DND-41 (cell line): ENCODE data around the gene MYO1E.

Experiments used
- CTCF ChIP-seq: IDR thresholded peaks from 2 replicates; pipeline ENCODE4 v1.5.1; 2012; ENCODE audit warnings: borderline replicate concordance, low read length, moderate library complexity, mild to moderate bottlenecking; ENCODE audit not compliant: poor library complexity, severe bottlenecking; ENCODE audit errors: extremely low read depth
- EZH2 ChIP-seq: IDR thresholded peaks from 3 replicates; pipeline ENCODE4 v1.6.1; 2012; ENCODE audit warnings: borderline replicate concordance, low read depth, mild to moderate bottlenecking, moderate library complexity, low read length, inconsistent platforms; ENCODE audit not compliant: severe bottlenecking

GRCh38 chr15:59329091-59329490 is 43.6 kb downstream of the MYO1E start:
- TF ChIP-seq CTCF: no peak
- TF ChIP-seq EZH2: no peak
